Activated B cell treated with CpG ODN at 0.5 μM for 24 hours (primary cell): Measurements from ENCODE around the gene ANKRD6. TPM values are rescaled to one million over a fixed set of nuclear protein-coding genes. Genes with fewer than 3 reads are reported as not detected.

ENCODE experiments used
- ATAC-seq: fragments of 200-7000 bp; cut with Tn5 transposase; one replicate; pipeline ENCODE4 v1.10.0; 2021; ENCODE audit warnings: low read depth, mild to moderate bottlenecking, moderate library complexity
- CTCF ChIA-PET: fragments of 350-600 bp; sonication (Branson Sonifier 250); formaldehyde crosslinking; loops from one replicate; lab custom pipeline; 2021; ENCODE audit warnings: antibody characterized with exemption; lab: Charles Lee
- POLR2A ChIA-PET: fragments of 350-600 bp; sonication (Branson Sonifier 250); formaldehyde crosslinking; loops from one replicate; lab custom pipeline; 2021; ENCODE audit warnings: antibody characterized with exemption; lab: Charles Lee
- DNase-seq: peaks from one replicate; pipeline ENCODE4 v3.0.0; 2022
- H3K27ac Mint-ChIP-seq: one replicate; pipeline ENCODE4 v1.8.0; 2020; ENCODE audit warnings: mixed read lengths
- H3K27me3 Mint-ChIP-seq: one replicate; pipeline ENCODE4 v1.8.0; 2021; ENCODE audit warnings: mixed read lengths
- H3K36me3 Mint-ChIP-seq: one replicate; pipeline ENCODE4 v1.8.0; 2021; ENCODE audit warnings: low read depth, mixed read lengths
- H3K4me1 Mint-ChIP-seq: one replicate; pipeline ENCODE4 v1.8.0; 2021; ENCODE audit warnings: mixed read lengths
- H3K4me3 Mint-ChIP-seq: one replicate; pipeline ENCODE4 v1.8.0; 2020; ENCODE audit warnings: mild to moderate bottlenecking, mixed read lengths
- H3K9me3 Mint-ChIP-seq: one replicate; pipeline ENCODE4 v1.8.0; 2020; ENCODE audit warnings: mixed read lengths
- CTCF ChIP-seq: fragments of 200-600 bp; IDR thresholded peaks from one replicate; pipeline ENCODE4 v1.8.0; 2022; ENCODE audit warnings: antibody characterized with exemption, mild to moderate bottlenecking
- intact Hi-C: fragments of 100-400 bp; cut with micrococcal nuclease; formaldehyde crosslinking; loops from one replicate; pipeline ENCODE4 v1.15.1; 2024
- total RNA-seq: library from RNA; stranded (reverse); gene quantifications from 2 replicates; pipeline ENCODE4 v1.2.3, GENCODE V29; 2022

Gene ANKRD6
- total RNA-seq, 1 donor from 2014 or later: 9.6 TPM

DNA sequence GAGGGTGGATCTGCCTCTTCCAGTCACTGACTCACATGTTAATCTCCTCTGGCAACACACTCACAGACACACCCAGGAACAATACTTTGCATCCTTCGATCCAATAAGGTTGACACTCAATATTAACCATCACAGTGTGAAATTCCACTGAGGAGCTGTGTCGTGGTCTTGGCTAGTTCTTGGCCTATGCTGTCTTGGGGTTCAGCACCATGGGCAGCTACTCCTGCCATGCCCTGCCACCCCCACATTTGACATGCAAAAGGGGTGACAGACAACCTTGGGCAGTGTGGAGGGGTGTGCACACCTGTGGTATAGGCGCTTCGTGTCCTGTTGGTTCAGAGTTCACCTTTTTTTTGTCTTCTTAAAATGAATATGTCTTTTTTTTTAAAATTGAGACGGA lies 25.8 kb downstream of the ANKRD6 start:
- no peak for ATAC-seq
- no peaks in the 10 kb centered on the region for H3K4me1 Mint-ChIP-seq
- H3K27ac Mint-ChIP-seq: no peak overlapping the region
- intact Hi-C loops: no loop called here
- H3K4me3 Mint-ChIP-seq: no peak overlapping the region
- no peaks in the 10 kb centered on the region for H3K27me3 Mint-ChIP-seq
- TF ChIP-seq CTCF: no peak
- POLR2A ChIA-PET: no interaction called here
- no peaks in the 10 kb centered on the region for H3K9me3 Mint-ChIP-seq
- CTCF ChIA-PET: no interaction called here
- DNase-seq: no peak
- no peaks in the 10 kb centered on the region for H3K36me3 Mint-ChIP-seq

DNA sequence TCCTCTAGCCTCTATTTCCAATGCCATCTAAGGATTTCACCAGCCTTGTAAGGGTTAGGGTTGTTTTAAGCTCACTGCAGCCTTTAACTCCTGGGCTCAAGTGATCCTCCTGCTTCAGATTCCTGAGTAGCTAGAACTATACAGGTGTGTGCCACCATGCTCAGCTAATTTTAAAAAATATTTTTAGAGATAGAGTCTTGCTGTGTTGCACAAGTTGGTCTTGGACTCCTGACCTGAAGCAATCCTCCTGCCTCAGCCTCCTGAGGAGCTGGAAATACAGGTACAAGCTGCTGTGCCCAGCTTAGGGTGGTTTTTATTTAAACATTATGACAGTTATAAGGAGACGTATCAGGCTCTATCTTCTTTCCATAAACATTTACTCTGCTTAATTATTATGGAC lies 26.5 kb downstream of the ANKRD6 start:
- ChIA-PET POLR2A (no interaction called here), CTCF (no interaction called here)
- no peaks in the 10 kb centered on the region for H3K4me1 Mint-ChIP-seq
- intact Hi-C loops: no loop called here
- TF ChIP-seq CTCF: no peak
- no peaks in the 10 kb centered on the region for H3K36me3 Mint-ChIP-seq
- DNase-seq: no peak
- no peak overlapping the region for H3K27ac Mint-ChIP-seq
- H3K4me3 Mint-ChIP-seq: no peak overlapping the region
- no peaks in the 10 kb centered on the region for H3K9me3 Mint-ChIP-seq
- no peak for ATAC-seq
- no peaks in the 10 kb centered on the region for H3K27me3 Mint-ChIP-seq

DNA sequence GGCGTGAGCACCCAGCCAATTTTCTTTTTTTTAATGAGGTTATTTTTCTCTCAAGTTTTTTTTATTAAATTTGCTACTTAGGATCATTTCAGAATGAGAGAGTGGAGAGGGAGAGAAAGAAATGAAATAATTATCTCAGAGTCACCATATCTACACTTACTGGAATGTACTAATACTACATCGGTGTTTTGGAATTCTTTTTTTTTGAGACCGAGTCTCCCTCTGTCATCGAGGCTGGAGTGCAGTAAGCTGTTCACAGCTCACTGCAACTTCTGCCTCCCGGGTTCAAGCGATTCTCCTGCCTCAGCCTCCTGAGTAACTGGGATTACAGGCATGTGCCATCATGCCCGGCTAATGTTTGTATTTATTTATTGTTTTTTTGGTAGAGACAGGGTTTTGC lies 27.8 kb downstream of the ANKRD6 start:
- DNase-seq: no peak
- H3K9me3 Mint-ChIP-seq: no peaks in the 10 kb centered on the region
- ATAC-seq: no peak
- H3K4me1 Mint-ChIP-seq: no peaks in the 10 kb centered on the region
- ChIA-PET CTCF (no interaction called here), POLR2A (no interaction called here)
- H3K27ac Mint-ChIP-seq: no peak overlapping the region
- intact Hi-C loops: no loop called here
- H3K36me3 Mint-ChIP-seq: no peaks in the 10 kb centered on the region
- no peaks in the 10 kb centered on the region for H3K27me3 Mint-ChIP-seq
- no peak overlapping the region for H3K4me3 Mint-ChIP-seq
- no peak for TF ChIP-seq CTCF

GRCh38 chr6:89462503-89462902 lies 29.6 kb downstream of the ANKRD6 start:
- CTCF ChIA-PET: no interaction called here
- no peak for DNase-seq
- Mint-ChIP-seq H3K27me3 (no peaks in the 10 kb centered on the region), H3K4me3 (no peak overlapping the region), H3K9me3 (no peaks in the 10 kb centered on the region), H3K36me3 (no peaks in the 10 kb centered on the region), H3K4me1 (no peaks in the 10 kb centered on the region), H3K27ac (no peak overlapping the region)
- POLR2A ChIA-PET: interaction anchor here (0.7 kb wide), 1 partner anchor 16 kb away, joined by 5 read pairs; no protein-coding TSS in a partner anchor
- no peak for TF ChIP-seq CTCF
- ATAC-seq: no peak
- intact Hi-C loops: no loop called here

GRCh38 chr6:89464295-89464694 lies 31.3 kb downstream of the ANKRD6 start:
- Mint-ChIP-seq H3K9me3 (no peaks in the 10 kb centered on the region), H3K4me3 (no peak overlapping the region), H3K27ac (no peak overlapping the region), H3K4me1 (no peaks in the 10 kb centered on the region), H3K36me3 (no peaks in the 10 kb centered on the region), H3K27me3 (no peaks in the 10 kb centered on the region)
- ChIA-PET CTCF (no interaction called here), POLR2A (no interaction called here)
- intact Hi-C loops: no loop called here
- DNase-seq (no peak), ATAC-seq (no peak)
- TF ChIP-seq CTCF: no peak
